ENCODE data around the gene STARD3. TPM values are rescaled to one million over a fixed set of nuclear protein-coding genes. Genes with fewer than 3 reads are reported as not detected.

The STARD3 gene
- total and polyA plus RNA-seq, 2 donors (not counting 3 experiments of a cell fraction or from before 2014, with no cell fraction given) = 51.0 to 75.7 TPM

- H3K27me3 ChIP-seq (ENCODE audit: control insufficient read depth in 2 of 2, insufficient read depth in 2 of 2, low read length in 2 of 2) = no peaks in the 10 kb centered on the region
- H3K4me3 ChIP-seq (replicated peaks in 1 of 3; ENCODE audit: insufficient read depth in 1 of 3, low read depth in 1 of 3, low read length in 3 of 3) = no peak overlapping the region
- H3K9me3 ChIP-seq (replicated peaks; ENCODE audit: control insufficient read depth, insufficient read depth, low read length) = no peaks in the 10 kb centered on the region
- no peak for FAIRE-seq
- intact Hi-C loops (cut with micrococcal nuclease) (no loop called here), dilution Hi-C loops (cut with MboI; ENCODE audit: extremely low pct_ligation_motif_present, low sequenced_read_pairs) (no loop called here)
- no peaks in the 10 kb centered on the region for H3K36me3 ChIP-seq (ENCODE audit: control insufficient read depth in 2 of 2, extremely low read depth in 1 of 2, insufficient read depth in 2 of 2, low read length in 2 of 2)
- H3K4me2 ChIP-seq (ENCODE audit: insufficient read depth, low read length) = no peak overlapping the region
- no peaks in the 10 kb centered on the region for H4K20me1 ChIP-seq (replicated peaks; ENCODE audit: control insufficient read depth, extremely low read depth, insufficient read depth, low read length)
- H3K27ac ChIP-seq (ENCODE audit: insufficient read depth, low read depth, low read length) = no peak overlapping the region
- no peak for DNase-seq (ENCODE audit: low read depth, low spot score)
- TF ChIP-seq EZH2 (IDR thresholded peaks at IDR 0.05; ENCODE audit: borderline replicate concordance, low read depth, low read length, severe bottlenecking) (no peak), POLR2AphosphoS5 (IDR thresholded peaks at IDR 0.05; ENCODE audit: insufficient read depth, low read depth, low read length) (no peak), POLR2A (IDR thresholded peaks at IDR 0.05; ENCODE audit: low read depth, low read length) (no peak), FOS (IDR thresholded peaks at IDR 0.05; ENCODE audit: borderline replicate concordance, insufficient read depth, low read length) (no peak), GATA2 (IDR thresholded peaks at IDR 0.05; ENCODE audit: insufficient read depth, insufficient read length, low read depth, low read length) (no peak), MYC (IDR thresholded peaks at IDR 0.05; ENCODE audit: low read depth, low read length) (no peak), JUN (IDR thresholded peaks at IDR 0.05; ENCODE audit: borderline replicate concordance, insufficient read depth, insufficient read length, low read depth) (no peak)
- TF ChIP-seq, protein P1, sequence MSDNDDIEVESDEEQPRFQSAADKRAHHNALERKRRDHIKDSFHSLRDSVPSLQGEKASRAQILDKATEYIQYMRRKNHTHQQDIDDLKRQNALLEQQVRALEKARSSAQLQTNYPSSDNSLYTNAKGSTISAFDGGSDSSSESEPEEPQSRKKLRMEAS (IDR thresholded peaks at IDR 0.05; ENCODE audit: insufficient read depth, insufficient read length) = no peak
- TF ChIP-seq, protein P2, sequence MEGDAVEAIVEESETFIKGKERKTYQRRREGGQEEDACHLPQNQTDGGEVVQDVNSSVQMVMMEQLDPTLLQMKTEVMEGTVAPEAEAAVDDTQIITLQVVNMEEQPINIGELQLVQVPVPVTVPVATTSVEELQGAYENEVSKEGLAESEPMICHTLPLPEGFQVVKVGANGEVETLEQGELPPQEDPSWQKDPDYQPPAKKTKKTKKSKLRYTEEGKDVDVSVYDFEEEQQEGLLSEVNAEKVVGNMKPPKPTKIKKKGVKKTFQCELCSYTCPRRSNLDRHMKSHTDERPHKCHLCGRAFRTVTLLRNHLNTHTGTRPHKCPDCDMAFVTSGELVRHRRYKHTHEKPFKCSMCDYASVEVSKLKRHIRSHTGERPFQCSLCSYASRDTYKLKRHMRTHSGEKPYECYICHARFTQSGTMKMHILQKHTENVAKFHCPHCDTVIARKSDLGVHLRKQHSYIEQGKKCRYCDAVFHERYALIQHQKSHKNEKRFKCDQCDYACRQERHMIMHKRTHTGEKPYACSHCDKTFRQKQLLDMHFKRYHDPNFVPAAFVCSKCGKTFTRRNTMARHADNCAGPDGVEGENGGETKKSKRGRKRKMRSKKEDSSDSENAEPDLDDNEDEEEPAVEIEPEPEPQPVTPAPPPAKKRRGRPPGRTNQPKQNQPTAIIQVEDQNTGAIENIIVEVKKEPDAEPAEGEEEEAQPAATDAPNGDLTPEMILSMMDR (IDR thresholded peaks at IDR 0.05; ENCODE audit: extremely low read depth in 1 of 2, insufficient read depth in 1 of 2, low read depth in 1 of 2, low read length in 2 of 2) = no peak
- no TSS peak for BruUV-seq (replicated peaks)
- no peak overlapping the region for H3K9ac ChIP-seq (replicated peaks; ENCODE audit: extremely low read depth, insufficient read depth, low read length)
- no peaks in the 10 kb centered on the region for H3K9me1 ChIP-seq (replicated peaks; ENCODE audit: control insufficient read depth, extremely low read depth, insufficient read depth, low read length)
- CTCF ChIA-PET = interaction anchor here (0.8 to 2.1 kb wide), 4 partner anchors 14 to 58 kb away, joined by 3 to 7 read pairs (median 4); no protein-coding TSS in a partner anchor
- H2AFZ ChIP-seq (ENCODE audit: low read depth, low read length) = no peak overlapping the region
- H3K79me2 ChIP-seq (ENCODE audit: control insufficient read depth, insufficient read depth, low read length) = no peaks in the 10 kb centered on the region
- no peaks in the 10 kb centered on the region for H3K4me1 ChIP-seq (ENCODE audit: control insufficient read depth, extremely low read depth, insufficient read depth, low read length)
- POLR2A ChIA-PET = no interaction called here
Measured at GRCh38 chr17:39679521-39680192, 42.7 kb downstream of the STARD3 start.

Measured in endothelial cell of umbilical vein (primary cell).